ENCODE data around the gene FOXA3. TPM values are rescaled to one million over a fixed set of nuclear protein-coding genes. Genes with fewer than 3 reads are reported as not detected.
"Not testable (repeated sequence)": the region's sequence is repeated elsewhere in the genome, so short reads cannot be mapped to it uniquely, and the experiment has no call there.

FOXA3 gene
- total RNA-seq, 1 experiment from 2014 or later: 15.3 TPM

DNA sequence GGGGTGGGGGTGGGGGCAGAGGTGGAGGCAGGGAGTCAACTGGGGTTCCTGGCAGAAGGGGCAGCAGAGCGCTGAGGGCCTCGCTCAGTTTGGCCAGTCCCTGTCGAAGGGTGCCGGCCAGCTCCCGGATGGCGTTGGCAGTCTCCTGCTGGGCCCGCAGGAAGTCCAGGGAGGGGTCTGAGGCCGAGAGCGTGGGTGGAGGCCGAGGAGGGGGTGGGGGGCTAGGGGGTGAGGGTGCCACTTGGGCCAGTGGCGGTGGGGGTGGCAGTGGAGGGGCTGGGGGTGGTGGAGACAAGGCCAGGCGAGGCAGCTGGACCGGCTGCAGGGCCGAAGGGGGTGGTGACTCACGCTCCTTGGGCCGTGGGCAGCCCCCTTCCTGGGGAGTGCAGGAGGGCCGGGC is 26.8 kb downstream of the FOXA3 start:
- Histone ChIP-seq H3K4me1 (no peaks in the 10 kb centered on the region), H3K9me3 (no peaks in the 10 kb centered on the region), H3K4me3 (ENCODE audit: low read depth, low read length) (no peak overlapping the region), H3K36me3 (ENCODE audit: control insufficient read depth, insufficient read depth, low read length) (no peaks in the 10 kb centered on the region), H3K27me3 (replicated peaks; ENCODE audit: control insufficient read depth, insufficient read depth, low read length) (no peaks in the 10 kb centered on the region)
- DNase-seq: no peak
- Mint-ChIP-seq H3K27ac (ENCODE audit: unreplicated experiment) (no peak overlapping the region), H3K27me3 (ENCODE audit: insufficient read depth, unreplicated experiment) (no peaks in the 10 kb centered on the region), H3K4me3 (ENCODE audit: unreplicated experiment) (no peak overlapping the region), H3K36me3 (ENCODE audit: insufficient read depth, unreplicated experiment) (peaks cover 22% of the 10 kb centered on the region), H3K9me3 (ENCODE audit: unreplicated experiment) (no peaks in the 10 kb centered on the region), H3K4me1 (ENCODE audit: low read depth, unreplicated experiment) (peaks cover 12% of the 10 kb centered on the region)
- POLR2A ChIA-PET: interaction anchor here (0.6 kb wide), 1 partner anchor 213 kb away, joined by 3 read pairs; no protein-coding TSS in a partner anchor
- no peak for TF ChIP-seq CTCF (IDR thresholded peaks at IDR 0.05; ENCODE audit: insufficient read depth in 1 of 2, low read depth in 1 of 2, low read length in 1 of 2, severe bottlenecking in 1 of 2, unreplicated experiment in 1 of 2)
- intact Hi-C loops (cut with micrococcal nuclease; ENCODE audit: unreplicated experiment): no loop called here
- BruUV-seq (replicated peaks): no TSS peak
- CTCF ChIA-PET: no interaction called here

- no peaks in the 10 kb centered on the region for H3K4me1 ChIP-seq
- no peak for TF ChIP-seq CTCF (IDR thresholded peaks at IDR 0.05; ENCODE audit: insufficient read depth in 1 of 2, low read depth in 1 of 2, low read length in 1 of 2, severe bottlenecking in 1 of 2, unreplicated experiment in 1 of 2)
- Mint-ChIP-seq H3K4me3 (ENCODE audit: unreplicated experiment) (no peak overlapping the region), H3K27ac (ENCODE audit: unreplicated experiment) (peak overlapping the region; percentile 84), H3K27me3 (ENCODE audit: insufficient read depth, unreplicated experiment) (no peaks in the 10 kb centered on the region), H3K36me3 (ENCODE audit: insufficient read depth, unreplicated experiment) (peaks cover 39% of the 10 kb centered on the region), H3K9me3 (ENCODE audit: unreplicated experiment) (no peaks in the 10 kb centered on the region), H3K4me1 (ENCODE audit: low read depth, unreplicated experiment) (peaks cover 12% of the 10 kb centered on the region)
- intact Hi-C loops (cut with micrococcal nuclease; ENCODE audit: unreplicated experiment): no loop called here
- DNase-seq: peak in 1 of 2 experiments; percentile 45
- POLR2A ChIA-PET: no interaction called here
- H3K36me3 ChIP-seq (ENCODE audit: control insufficient read depth, insufficient read depth, low read length): peaks cover 1% of the 10 kb centered on the region; the same call in 1 of the 2 replicates
- no peaks in the 10 kb centered on the region for H3K27me3 ChIP-seq (replicated peaks; ENCODE audit: control insufficient read depth, insufficient read depth, low read length)
- H3K9me3 ChIP-seq: no peaks in the 10 kb centered on the region
- no TSS peak for BruUV-seq (replicated peaks)
- CTCF ChIA-PET: no interaction called here
- no peak overlapping the region for H3K4me3 ChIP-seq (ENCODE audit: low read depth, low read length)
Measured at GRCh38 chr19:45895519-45895972, 31.4 kb downstream of the FOXA3 start.

DNA sequence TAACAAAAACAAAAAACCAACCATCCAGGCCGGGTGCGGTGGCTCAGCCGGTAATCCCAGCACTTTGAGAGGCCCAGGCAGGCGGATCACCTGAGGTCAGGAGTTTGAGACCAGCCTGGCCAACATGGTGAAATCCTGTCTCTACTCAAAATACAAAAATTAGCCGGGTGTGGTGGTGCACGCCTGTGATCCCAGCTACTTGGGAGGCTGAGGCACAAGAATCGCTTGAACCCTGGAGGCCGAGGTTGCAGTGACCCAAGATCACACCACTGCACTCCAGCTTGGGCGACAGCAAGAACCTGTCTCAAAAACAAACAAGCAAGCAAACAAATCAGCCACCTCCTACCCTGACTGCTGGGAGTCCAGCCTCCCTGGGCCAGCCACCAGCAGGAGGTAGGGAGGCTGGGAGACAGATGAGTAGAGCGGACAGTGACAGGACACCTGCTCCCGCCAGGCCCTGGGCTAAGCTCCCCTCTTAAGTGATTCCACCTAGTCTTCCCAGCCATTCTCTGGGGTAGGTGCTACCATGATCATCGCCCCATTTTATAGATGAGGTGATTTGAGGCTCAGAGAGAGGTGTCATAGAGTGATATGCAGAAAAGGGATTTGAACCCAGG is 32.0 kb downstream of the FOXA3 start:
- POLR2A ChIA-PET: not testable (repeated sequence)

More for the DNA sequence above, 32.0 kb downstream of the FOXA3 start:
- H3K27me3 Mint-ChIP-seq (ENCODE audit: insufficient read depth, unreplicated experiment); H3K4me3 ChIP-seq (ENCODE audit: low read depth, low read length); DNase-seq; CTCF ChIA-PET; intact Hi-C loops (cut with micrococcal nuclease; ENCODE audit: unreplicated experiment); H3K4me1 ChIP-seq; H3K36me3 ChIP-seq (ENCODE audit: control insufficient read depth, insufficient read depth, low read length); H3K9me3 ChIP-seq; H3K9me3 Mint-ChIP-seq (ENCODE audit: unreplicated experiment); H3K27me3 ChIP-seq (replicated peaks; ENCODE audit: control insufficient read depth, insufficient read depth, low read length); H3K4me3 Mint-ChIP-seq (ENCODE audit: unreplicated experiment): not testable (repeated sequence)
- H3K36me3 Mint-ChIP-seq (ENCODE audit: insufficient read depth, unreplicated experiment): peaks cover 44% of the 10 kb centered on the region
- TSS peak; percentile 33 for BruUV-seq (replicated peaks)
- H3K4me1 Mint-ChIP-seq (ENCODE audit: low read depth, unreplicated experiment): peaks cover 12% of the 10 kb centered on the region
- peak overlapping the region; percentile 84 for H3K27ac Mint-ChIP-seq (ENCODE audit: unreplicated experiment)
